HPDE6-E6E7 (cell line): ENCODE measurements around the gene NKX1-2.

ENCODE experiments used
- DNase-seq: peaks from one replicate; pipeline ENCODE4 v3.0.0; 2011; ENCODE audit warnings: missing footprints; ENCODE audit errors: extremely low spot score

NKX1-2 gene

GRCh38 chr10:124417895-124418725 is 31.7 kb downstream of the NKX1-2 start:
- peak; percentile 47 for DNase-seq

- DNase-seq, result no peak
These were observed 33.1 kb downstream of the NKX1-2 start for GRCh38 chr10:124416733-124417132.

- DNase-seq, result no peak
These were observed 34.6 kb downstream of the NKX1-2 start for GRCh38 chr10:124415210-124415609.

GRCh38 chr10:124414076-124414475 is 35.8 kb downstream of the NKX1-2 start:
- DNase-seq, result no peak

- no peak for DNase-seq
These were observed 40.1 kb downstream of the NKX1-2 start for GRCh38 chr10:124409696-124410095.

GRCh38 chr10:124408357-124408756 is 41.5 kb downstream of the NKX1-2 start:
- DNase-seq, result no peak

- DNase-seq, result no peak
These were observed 42.4 kb downstream of the NKX1-2 start for GRCh38 chr10:124407456-124407855.

GRCh38 chr10:124403548-124403947 is 46.3 kb downstream of the NKX1-2 start:
- peak; percentile 53 for DNase-seq

- no peak for DNase-seq
These were observed 47.6 kb downstream of the NKX1-2 start for GRCh38 chr10:124402273-124402672.

GRCh38 chr10:124401633-124402032 is 48.2 kb downstream of the NKX1-2 start:
- DNase-seq, result no peak
